PFSK-1 (cell line): ENCODE data around the gene GRIN2A.

Source experiments
- POLR2AphosphoS5 ChIP-seq: IDR thresholded peaks from 2 replicates; pipeline ENCODE4 v1.6.1; 2012; ENCODE audit warnings: low read depth, mild to moderate bottlenecking, control low read depth, low read length, moderate library complexity
- REST ChIP-seq, 2 experiments: IDR thresholded peaks; 2 replicates each; pipeline versions ENCODE4 v1.6.1 to v1.8.0; 2011 to 2012; ENCODE audit warnings: low read depth in 2 of 2, low read length in 2 of 2, control low read depth in 1 of 2, inconsistent platforms in 1 of 2, mild to moderate bottlenecking in 1 of 2, moderate library complexity in 1 of 2; ENCODE audit not compliant: insufficient read depth in 1 of 2
- SIN3A ChIP-seq: IDR thresholded peaks from 2 replicates; pipeline ENCODE4 v1.6.1; 2012; ENCODE audit warnings: mild to moderate bottlenecking, low read length, moderate library complexity, borderline replicate concordance; ENCODE audit not compliant: insufficient read depth
- TAF1 ChIP-seq: IDR thresholded peaks from 2 replicates; pipeline ENCODE4 v1.6.1; 2012; ENCODE audit warnings: low read length, control low read depth, borderline replicate concordance; ENCODE audit not compliant: insufficient read depth

- no peak for TF ChIP-seq TAF1
- no peak for TF ChIP-seq POLR2AphosphoS5
- TF ChIP-seq SIN3A: no peak
- no peak for TF ChIP-seq REST (IDR thresholded peaks at IDR 0.05; ENCODE audit: insufficient read depth in 1 of 2, low read depth in 2 of 2, low read length in 2 of 2)
Measured at GRCh38 chr16:9757687-9758086, 424.5 kb downstream of the GRIN2A start.
